SU-DHL-6 (cell line): ENCODE data around the gene C10orf53.

Source experiments
- CTCF ChIP-seq: fragments of 200-600 bp; sonication (generic); IDR thresholded peaks from one replicate; pipeline ENCODE4 v1.5.1; 2017; ENCODE audit warnings: antibody characterized with exemption, mild to moderate bottlenecking, low read length, moderate library complexity; ENCODE audit not compliant: insufficient read depth, poor library complexity, severe bottlenecking
- EZH2phosphoT487 ChIP-seq: fragments of 200-600 bp; sonication (generic), shearing (Covaris generic); conservative IDR thresholded peaks from 2 replicates; pipeline ENCODE4 v1.6.1; 2018; ENCODE audit warnings: mild to moderate bottlenecking, antibody characterized with exemption, low read length, moderate library complexity, mixed read lengths

- TF ChIP-seq CTCF (no peak), EZH2phosphoT487 (no peak)
Measured at GRCh38 chr10:49690698-49691356, 11.4 kb downstream of the C10orf53 start.
